Astrocyte (in vitro differentiated cells and primary cell): ENCODE results near the gene ZNF225. TPM values are rescaled to one million over a fixed set of nuclear protein-coding genes. Genes with fewer than 3 reads are reported as not detected.

Experiments used
- DNase-seq: peaks from one replicate; pipeline ENCODE4 v3.0.0-alpha.2; 2010; ENCODE audit warnings: low read depth
- FAIRE-seq: peaks from 2 replicates; lab custom pipeline; 2011; peaks lifted over from hg19 to GRCh38; lab: Jason Lieb, UNC
- H2AFZ ChIP-seq: 2 replicates; pipeline ENCODE4 v1.6.0; 2012; ENCODE audit warnings: low read depth, low read length, inconsistent platforms
- H3K27ac ChIP-seq: 2 replicates; pipeline ENCODE4 v1.5.1; 2011; ENCODE audit warnings: low read depth, low read length, inconsistent platforms
- H3K27me3 ChIP-seq: 2 replicates; pipeline ENCODE4 v1.6.0; 2011; ENCODE audit warnings: low read length, inconsistent platforms; ENCODE audit not compliant: insufficient read depth
- H3K36me3 ChIP-seq: 2 replicates; pipeline ENCODE4 v1.5.1; 2011; ENCODE audit warnings: low read length, inconsistent platforms; ENCODE audit not compliant: insufficient read depth
- H3K4me1 ChIP-seq: 2 replicates; pipeline ENCODE4 v1.5.1; 2011; ENCODE audit warnings: low read length, inconsistent platforms; ENCODE audit not compliant: insufficient read depth
- H3K4me2 ChIP-seq: 2 replicates; pipeline ENCODE4 v1.6.0; 2012; ENCODE audit warnings: low read length, inconsistent platforms
- H3K4me3 ChIP-seq: 2 replicates; pipeline ENCODE4 v1.5.1; 2011; ENCODE audit warnings: low read depth, mild to moderate bottlenecking, low read length, inconsistent platforms; ENCODE audit not compliant: insufficient read depth
- H3K79me2 ChIP-seq: 2 replicates; pipeline ENCODE4 v1.6.0; 2012; ENCODE audit warnings: mild to moderate bottlenecking, low read length, inconsistent platforms; ENCODE audit not compliant: insufficient read depth
- H3K9ac ChIP-seq: 2 replicates; pipeline ENCODE4 v1.6.0; 2012; ENCODE audit warnings: mild to moderate bottlenecking, low read length, inconsistent platforms
- H3K9me3 ChIP-seq: 2 replicates; pipeline ENCODE4 v1.5.1; 2012; ENCODE audit warnings: low read depth, mild to moderate bottlenecking, low read length, inconsistent platforms; ENCODE audit not compliant: insufficient read depth
- H4K20me1 ChIP-seq: 2 replicates; pipeline ENCODE4 v1.6.0; 2012; ENCODE audit warnings: low read length, inconsistent platforms; ENCODE audit not compliant: insufficient read depth
- H3K27ac Mint-ChIP-seq: one replicate; pipeline ENCODE4 v1.8.0; 2021; ENCODE audit warnings: mild to moderate bottlenecking, mixed read lengths; ENCODE audit not compliant: unreplicated experiment
- H3K27me3 Mint-ChIP-seq: one replicate; pipeline ENCODE4 v1.8.0; 2021; ENCODE audit warnings: low read depth, mixed read lengths; ENCODE audit not compliant: unreplicated experiment
- H3K36me3 Mint-ChIP-seq: one replicate; pipeline ENCODE4 v1.8.0; 2021; ENCODE audit warnings: low read depth, mixed read lengths; ENCODE audit not compliant: unreplicated experiment
- H3K4me1 Mint-ChIP-seq: one replicate; pipeline ENCODE4 v1.8.0; 2021; ENCODE audit warnings: low read depth, mixed read lengths; ENCODE audit not compliant: unreplicated experiment
- H3K4me3 Mint-ChIP-seq: one replicate; pipeline ENCODE4 v1.8.0; 2021; ENCODE audit warnings: mild to moderate bottlenecking, moderate library complexity, mixed read lengths; ENCODE audit not compliant: unreplicated experiment
- H3K9me3 Mint-ChIP-seq: one replicate; pipeline ENCODE4 v1.8.0; 2021; ENCODE audit warnings: mild to moderate bottlenecking, mixed read lengths; ENCODE audit not compliant: unreplicated experiment
- CTCF ChIP-seq: IDR thresholded peaks from 2 replicates; pipeline ENCODE4 v1.5.1; 2011; ENCODE audit warnings: low read depth, mild to moderate bottlenecking, inconsistent platforms, low read length, moderate library complexity; ENCODE audit not compliant: insufficient read depth
- EZH2 ChIP-seq: IDR thresholded peaks from 2 replicates; pipeline ENCODE4 v1.6.1; 2012; ENCODE audit warnings: mild to moderate bottlenecking, low read length, inconsistent platforms; ENCODE audit not compliant: insufficient read depth
- total RNA-seq: library from RNA; stranded (reverse); gene quantifications from 2 replicates; pipeline ENCODE4 v1.2.1, GENCODE V29; 2021

ZNF225 gene
- total RNA-seq, 1 donor from 2014 or later = 4.7 TPM

GRCh38 chr19:44131955-44132354 is 18.8 kb downstream of the ZNF225 start:
- FAIRE-seq = no peak
- H3K9ac ChIP-seq = no peak overlapping the region
- Mint-ChIP-seq H3K36me3 (peaks cover 8% of the 10 kb centered on the region), H3K27me3 (no peaks in the 10 kb centered on the region), H3K9me3 (no peaks in the 10 kb centered on the region), H3K27ac (no peak overlapping the region), H3K4me1 (no peaks in the 10 kb centered on the region), H3K4me3 (no peak overlapping the region)
- H2AFZ ChIP-seq = no peak overlapping the region
- H3K4me3 ChIP-seq = no peak overlapping the region
- no peak for TF ChIP-seq CTCF
- no peak for TF ChIP-seq EZH2
- H3K36me3 ChIP-seq = peaks cover 24% of the 10 kb centered on the region
- H3K27ac ChIP-seq = no peak overlapping the region
- no peaks in the 10 kb centered on the region for H4K20me1 ChIP-seq
- peaks cover 27% of the 10 kb centered on the region for H3K9me3 ChIP-seq
- no peaks in the 10 kb centered on the region for H3K27me3 ChIP-seq
- no peak overlapping the region for H3K4me2 ChIP-seq
- H3K79me2 ChIP-seq = no peaks in the 10 kb centered on the region
- no peak for DNase-seq
- no peaks in the 10 kb centered on the region for H3K4me1 ChIP-seq

DNA sequence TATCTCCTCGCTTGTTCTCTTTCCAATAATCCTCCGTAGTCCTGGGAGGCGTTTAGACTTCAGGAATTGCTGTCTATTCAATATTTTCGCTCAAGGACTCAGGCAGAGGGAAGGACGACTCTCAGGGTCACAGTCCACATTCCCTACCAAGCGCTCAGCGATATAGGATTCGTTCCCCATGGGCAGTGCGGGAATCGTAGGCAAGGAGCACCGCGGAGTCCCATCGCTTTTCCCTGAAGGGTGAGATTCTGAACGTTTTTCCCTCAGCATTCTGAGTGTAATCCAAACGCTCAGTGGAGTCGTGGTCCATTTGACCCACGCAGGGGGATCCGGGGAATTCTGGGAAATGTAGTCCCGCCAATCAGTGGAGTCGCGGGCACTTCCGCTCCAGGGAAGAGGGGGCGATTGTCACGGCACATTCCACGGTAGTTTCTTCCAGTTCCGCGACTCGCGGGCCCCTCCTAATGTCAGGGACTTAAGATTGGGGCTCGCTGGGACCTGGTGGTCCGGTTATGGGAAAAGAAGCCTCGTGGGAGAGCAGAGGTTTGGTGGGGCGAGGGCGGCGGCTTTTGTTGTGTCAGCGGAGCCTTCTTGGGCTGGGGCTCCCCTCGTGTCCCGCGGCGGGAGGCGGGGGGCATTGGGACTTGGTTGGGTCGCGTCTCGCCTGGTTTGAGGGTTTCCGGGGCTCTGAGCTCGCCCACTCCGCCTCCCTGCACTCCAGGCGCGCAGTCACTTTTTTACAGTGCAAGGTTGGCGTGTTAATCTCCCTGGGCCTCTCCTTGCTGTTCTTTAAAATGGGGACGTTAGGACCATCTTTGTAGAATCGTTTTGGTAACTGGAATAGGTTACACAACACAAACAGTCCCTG is 28.2 kb downstream of the ZNF225 start, which contains the start of gene ZNF234:
ZNF234 (plus strand) TSS at position 364 of the 868 bp plus-strand sequence. CDS start 3,079 bp downstream, outside the sequence.
- H3K9me3 Mint-ChIP-seq = no peaks in the 10 kb centered on the region
- H3K27me3 Mint-ChIP-seq = no peaks in the 10 kb centered on the region
- H3K4me1 Mint-ChIP-seq = peaks cover 4% of the 10 kb centered on the region
- FAIRE-seq = peak; percentile 64
- H3K27ac ChIP-seq = peak within 1 kb of the TSS; percentile 63
- H3K27ac Mint-ChIP-seq = peak within 1 kb of the TSS; percentile 78
- peak; percentile 71 for DNase-seq
- peaks cover 17% of the 10 kb centered on the region for H3K79me2 ChIP-seq
- peaks cover 11% of the 10 kb centered on the region for H3K36me3 Mint-ChIP-seq
- peaks cover 13% of the 10 kb centered on the region for H3K4me1 ChIP-seq
- H3K4me3 Mint-ChIP-seq = peak within 1 kb of the TSS; percentile 95
- no peaks in the 10 kb centered on the region for H4K20me1 ChIP-seq
- H3K4me2 ChIP-seq = peak within 1 kb of the TSS; percentile 98
- peak within 1 kb of the TSS; percentile 85 for H3K9ac ChIP-seq
- peak within 1 kb of the TSS; percentile 94 for H3K4me3 ChIP-seq
- no peaks in the 10 kb centered on the region for H3K9me3 ChIP-seq
- H3K36me3 ChIP-seq = peaks cover 5% of the 10 kb centered on the region
- TF ChIP-seq CTCF = no peak
- no peak for TF ChIP-seq EZH2
- peak within 1 kb of the TSS; percentile 99 for H2AFZ ChIP-seq
- no peaks in the 10 kb centered on the region for H3K27me3 ChIP-seq
